ENCODE measurements around the gene CASKIN2.
A peak's percentile ranks its signal among the peaks of the same experiment; 100 is the strongest.

CASKIN2 gene

GRCh38 chr17:75505640-75506039, 9.7 kb downstream of the CASKIN2 start:
- DNase-seq (ENCODE audit: low read depth in 2 of 2), result no peak
- TF ChIP-seq, protein P1, sequence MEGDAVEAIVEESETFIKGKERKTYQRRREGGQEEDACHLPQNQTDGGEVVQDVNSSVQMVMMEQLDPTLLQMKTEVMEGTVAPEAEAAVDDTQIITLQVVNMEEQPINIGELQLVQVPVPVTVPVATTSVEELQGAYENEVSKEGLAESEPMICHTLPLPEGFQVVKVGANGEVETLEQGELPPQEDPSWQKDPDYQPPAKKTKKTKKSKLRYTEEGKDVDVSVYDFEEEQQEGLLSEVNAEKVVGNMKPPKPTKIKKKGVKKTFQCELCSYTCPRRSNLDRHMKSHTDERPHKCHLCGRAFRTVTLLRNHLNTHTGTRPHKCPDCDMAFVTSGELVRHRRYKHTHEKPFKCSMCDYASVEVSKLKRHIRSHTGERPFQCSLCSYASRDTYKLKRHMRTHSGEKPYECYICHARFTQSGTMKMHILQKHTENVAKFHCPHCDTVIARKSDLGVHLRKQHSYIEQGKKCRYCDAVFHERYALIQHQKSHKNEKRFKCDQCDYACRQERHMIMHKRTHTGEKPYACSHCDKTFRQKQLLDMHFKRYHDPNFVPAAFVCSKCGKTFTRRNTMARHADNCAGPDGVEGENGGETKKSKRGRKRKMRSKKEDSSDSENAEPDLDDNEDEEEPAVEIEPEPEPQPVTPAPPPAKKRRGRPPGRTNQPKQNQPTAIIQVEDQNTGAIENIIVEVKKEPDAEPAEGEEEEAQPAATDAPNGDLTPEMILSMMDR (IDR thresholded peaks at IDR 0.05; ENCODE audit: low read depth, low read length), result no peak
- no peak overlapping the region for H3K4me3 ChIP-seq (replicated peaks in 1 of 2; ENCODE audit: low read depth in 2 of 2, low read length in 2 of 2)

- TF ChIP-seq, protein P1 (IDR thresholded peaks at IDR 0.05; ENCODE audit: low read depth, low read length), result no peak
- H3K4me3 ChIP-seq (replicated peaks in 1 of 2; ENCODE audit: low read depth in 2 of 2, low read length in 2 of 2), result no peak overlapping the region
- DNase-seq (ENCODE audit: low read depth in 2 of 2), result no peak
These were observed 10.3 kb downstream of the CASKIN2 start for GRCh38 chr17:75505152-75505409.

GRCh38 chr17:75504347-75505151, 10.8 kb downstream of the CASKIN2 start:
- no peak overlapping the region for H3K4me3 ChIP-seq (replicated peaks in 1 of 2; ENCODE audit: low read depth in 2 of 2, low read length in 2 of 2)
- no peak for DNase-seq (ENCODE audit: low read depth in 2 of 2)
- TF ChIP-seq, protein P1 (IDR thresholded peaks at IDR 0.05; ENCODE audit: low read depth, low read length), result peak; percentile 67

DNA sequence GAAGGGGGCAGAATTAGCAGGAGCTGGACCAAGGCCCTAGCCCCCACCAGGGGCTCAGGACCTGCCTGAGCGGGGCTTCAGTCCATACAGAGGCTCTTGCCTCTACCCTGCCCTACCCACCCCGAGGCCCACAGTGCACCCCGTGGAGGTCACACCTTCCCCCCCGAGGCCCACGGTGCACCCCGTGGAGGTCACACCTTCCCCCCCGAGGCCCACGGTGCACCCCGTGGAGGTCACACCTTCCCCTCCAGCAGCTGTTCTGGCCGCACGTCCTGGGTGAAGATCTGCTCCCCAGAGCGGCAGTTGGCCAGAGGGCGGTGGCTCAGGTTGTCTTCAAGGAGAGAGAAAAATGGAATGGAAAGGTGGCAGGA, 11.4 kb downstream of the CASKIN2 start:
- DNase-seq (ENCODE audit: low read depth in 2 of 2), result no peak

GRCh38 chr17:75503337-75503950, 11.9 kb downstream of the CASKIN2 start:
- TF ChIP-seq, protein P1 (IDR thresholded peaks at IDR 0.05; ENCODE audit: low read depth, low read length), result no peak
- DNase-seq (ENCODE audit: low read depth in 2 of 2), result no peak
- no peak overlapping the region for H3K4me3 ChIP-seq (replicated peaks in 1 of 2; ENCODE audit: low read depth in 2 of 2, low read length in 2 of 2)

More for the DNA sequence above, 11.4 kb downstream of the CASKIN2 start:
- H3K4me3 ChIP-seq (replicated peaks in 1 of 2; ENCODE audit: low read depth in 2 of 2, low read length in 2 of 2), result no peak overlapping the region
- TF ChIP-seq, protein P1 (IDR thresholded peaks at IDR 0.05; ENCODE audit: low read depth, low read length), result no peak

GRCh38 chr17:75502721-75503329, 12.5 kb downstream of the CASKIN2 start:
- TF ChIP-seq, protein P1 (IDR thresholded peaks at IDR 0.05; ENCODE audit: low read depth, low read length), result no peak
- no peak for DNase-seq (ENCODE audit: low read depth in 2 of 2)
- no peak overlapping the region for H3K4me3 ChIP-seq (replicated peaks in 1 of 2; ENCODE audit: low read depth in 2 of 2, low read length in 2 of 2)
